Measurements from ENCODE around the gene DNAI2.
"Not testable (repeated sequence)": the region's sequence is repeated elsewhere in the genome, so short reads cannot be mapped to it uniquely, and the experiment has no call there.

Gene DNAI2

GRCh38 chr17:74244548-74244947 lies 29.5 kb upstream of the DNAI2 start:
- DNase-seq (ENCODE audit: low spot score), result no peak

DNA sequence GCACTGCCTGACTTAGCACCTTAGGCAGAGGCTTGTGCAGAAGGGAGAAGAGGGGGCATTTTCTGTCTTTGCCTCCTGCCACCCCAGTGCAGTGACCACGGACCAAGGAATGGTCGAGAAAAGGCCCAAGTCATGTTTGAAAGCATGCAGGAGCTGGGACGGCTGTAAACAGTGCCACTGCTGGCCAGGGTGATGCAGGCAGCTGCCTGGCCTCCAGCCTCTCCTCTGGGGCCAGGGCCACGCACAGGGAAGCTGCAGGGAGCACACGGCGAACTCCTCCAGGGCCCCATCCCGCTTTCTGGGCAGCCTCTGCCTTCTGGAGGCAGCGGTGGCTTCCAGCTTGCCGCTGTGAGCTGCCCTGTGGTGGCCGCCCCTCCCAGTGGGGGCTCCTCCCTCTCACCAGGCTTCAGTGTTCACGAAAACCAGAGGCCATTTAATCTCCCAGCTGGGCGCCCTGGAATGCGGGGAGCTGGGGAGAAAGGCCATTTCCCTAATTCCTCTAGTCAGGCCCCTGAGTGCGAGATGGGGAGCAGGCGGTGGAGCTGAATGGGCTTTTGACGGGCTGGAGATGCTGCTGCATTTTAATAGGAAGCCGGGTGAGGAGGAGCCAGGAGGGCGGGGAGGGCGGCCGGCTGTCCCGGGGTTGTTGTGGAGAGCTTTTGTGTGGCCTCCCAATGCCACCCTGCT lies 28.7 kb upstream of the DNAI2 start:
- no peak for DNase-seq (ENCODE audit: low spot score)

DNA sequence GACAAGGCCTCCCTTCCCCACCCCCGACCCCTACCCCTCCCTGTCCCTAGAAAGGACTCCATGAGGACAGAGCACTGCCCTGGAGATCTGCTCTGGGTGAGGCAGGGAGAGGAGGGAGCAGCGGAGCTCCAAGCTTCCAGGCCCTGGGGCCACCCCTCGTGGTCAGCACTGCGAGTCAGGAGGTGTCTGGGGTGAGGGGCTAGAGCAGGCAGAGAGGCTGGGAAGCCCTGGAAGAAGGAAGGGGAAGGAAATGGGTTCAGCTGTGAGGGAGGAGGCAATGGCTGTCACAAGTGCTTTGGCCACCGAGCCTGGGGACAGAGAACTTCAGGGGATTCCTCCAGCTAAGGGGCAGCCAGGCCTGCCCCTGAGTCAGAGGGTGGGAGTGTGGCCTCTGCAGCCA lies 28.2 kb upstream of the DNAI2 start:
- DNase-seq (ENCODE audit: low spot score), result no peak

DNA sequence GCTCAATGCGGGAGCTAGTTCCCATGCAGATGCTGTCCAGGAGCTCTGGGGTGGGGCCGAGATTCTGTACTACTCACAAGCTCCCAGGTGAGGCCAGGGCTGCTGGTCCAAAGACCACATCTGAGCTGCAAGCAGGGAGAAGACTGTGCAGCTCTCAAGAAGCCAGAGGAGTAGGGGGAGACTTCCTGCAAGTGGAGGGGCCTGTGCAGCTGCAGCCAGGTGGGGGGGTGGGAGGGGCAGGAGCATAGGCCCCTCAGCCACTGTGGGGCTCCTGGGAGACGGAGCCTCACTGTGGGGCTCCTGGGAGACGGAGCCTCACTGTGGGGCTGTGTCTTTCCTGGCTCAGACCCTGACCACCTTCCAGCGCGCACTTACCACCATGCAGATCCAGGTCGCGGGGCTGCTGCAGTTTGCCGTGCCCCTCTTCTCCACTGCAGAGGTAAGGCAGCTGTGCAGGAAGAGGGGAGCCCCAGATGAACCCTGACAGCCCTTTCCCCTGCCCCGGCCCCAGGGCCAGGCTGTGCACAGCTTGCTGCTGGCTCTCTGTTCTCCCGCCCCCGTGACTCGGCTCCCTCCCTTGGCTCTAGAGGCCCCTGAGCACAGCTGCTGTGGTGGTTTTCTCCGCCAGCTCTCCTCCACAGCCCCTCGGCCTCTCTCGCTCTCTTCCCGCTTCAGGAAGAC lies 24.3 kb upstream of the DNAI2 start:
- DNase-seq (ENCODE audit: low spot score), result no peak

DNA sequence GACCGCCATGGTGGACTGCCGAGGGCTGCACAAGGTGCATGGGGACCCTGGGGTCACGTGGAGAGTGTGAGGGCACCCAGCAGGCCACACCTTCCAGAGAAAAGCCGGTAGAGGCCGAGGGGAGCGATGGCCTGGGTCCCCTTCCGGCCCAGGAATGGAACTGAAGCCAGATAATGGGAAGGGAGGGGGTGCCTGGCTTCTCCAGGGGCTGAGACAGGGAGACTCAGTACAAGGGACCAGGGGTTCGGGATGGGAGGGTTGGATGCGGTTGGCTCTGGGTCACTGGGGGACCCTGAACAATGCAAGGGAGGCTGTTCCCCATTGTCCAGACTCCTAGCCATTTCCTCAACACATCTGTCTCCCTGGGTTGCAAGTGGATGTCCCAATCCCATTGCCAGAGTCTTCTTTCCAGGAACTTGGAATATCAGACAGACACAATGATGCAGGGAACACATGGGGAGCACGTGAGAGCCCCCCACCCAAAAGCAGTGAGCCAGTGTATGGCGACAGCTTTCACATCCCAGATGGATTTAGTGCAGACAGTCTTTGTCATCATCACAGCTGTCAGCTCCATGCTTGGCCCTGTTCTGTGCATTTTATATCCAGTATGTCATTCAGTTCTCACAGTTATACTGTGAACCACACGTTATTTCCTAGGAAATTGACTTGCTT lies 23.6 kb upstream of the DNAI2 start:
- no peak for DNase-seq (ENCODE audit: low spot score)

- DNase-seq (ENCODE audit: low spot score), result no peak
These were observed 23.0 kb upstream of the DNAI2 start for GRCh38 chr17:74251051-74251450.

DNA sequence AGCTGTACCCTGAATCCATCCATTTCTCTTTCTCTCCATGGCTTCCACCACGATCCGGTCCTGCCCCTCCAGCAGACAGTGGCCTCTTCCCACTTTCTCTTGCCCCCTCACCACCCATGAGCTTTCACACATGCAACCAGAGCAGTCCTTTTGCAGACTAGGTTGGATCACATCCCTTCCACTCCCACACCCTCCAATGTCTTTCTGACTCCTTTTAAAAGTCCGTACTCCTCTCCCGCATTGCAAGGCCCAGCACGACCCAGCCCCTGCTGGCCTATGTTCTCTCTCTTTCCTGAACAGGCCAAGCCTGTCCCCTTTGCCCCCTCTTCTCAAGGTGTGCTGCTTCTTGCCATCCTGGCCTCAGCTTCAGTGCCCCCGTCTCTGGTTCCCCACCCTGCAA lies 22.5 kb upstream of the DNAI2 start:
- DNase-seq (ENCODE audit: low spot score), result no peak

GRCh38 chr17:74252211-74252610 lies 21.8 kb upstream of the DNAI2 start:
- no peak for DNase-seq (ENCODE audit: low spot score)

GRCh38 chr17:74253036-74253435 lies 21.0 kb upstream of the DNAI2 start:
- DNase-seq (ENCODE audit: low spot score), result no peak

DNA sequence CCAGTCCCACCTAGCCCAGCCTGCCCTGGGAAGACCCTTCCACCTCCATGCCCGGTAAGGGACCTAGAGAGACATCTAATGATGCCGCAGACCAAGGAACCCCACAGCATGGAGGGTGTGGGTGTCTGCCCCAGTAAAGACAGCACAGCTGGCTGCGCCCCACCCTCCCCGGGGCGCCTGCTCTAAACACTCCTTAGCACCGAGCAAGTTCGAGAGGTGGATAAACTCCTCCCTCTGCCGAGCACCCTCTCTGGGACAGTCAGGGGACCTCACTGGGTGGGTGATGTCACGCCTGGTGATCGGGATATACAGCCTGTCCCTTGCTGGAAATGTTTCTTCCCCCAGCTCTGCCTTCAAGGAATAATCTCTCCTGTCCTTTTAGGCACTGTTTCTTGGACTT lies 16.7 kb upstream of the DNAI2 start:
- no peak for DNase-seq (ENCODE audit: low spot score)

DNA sequence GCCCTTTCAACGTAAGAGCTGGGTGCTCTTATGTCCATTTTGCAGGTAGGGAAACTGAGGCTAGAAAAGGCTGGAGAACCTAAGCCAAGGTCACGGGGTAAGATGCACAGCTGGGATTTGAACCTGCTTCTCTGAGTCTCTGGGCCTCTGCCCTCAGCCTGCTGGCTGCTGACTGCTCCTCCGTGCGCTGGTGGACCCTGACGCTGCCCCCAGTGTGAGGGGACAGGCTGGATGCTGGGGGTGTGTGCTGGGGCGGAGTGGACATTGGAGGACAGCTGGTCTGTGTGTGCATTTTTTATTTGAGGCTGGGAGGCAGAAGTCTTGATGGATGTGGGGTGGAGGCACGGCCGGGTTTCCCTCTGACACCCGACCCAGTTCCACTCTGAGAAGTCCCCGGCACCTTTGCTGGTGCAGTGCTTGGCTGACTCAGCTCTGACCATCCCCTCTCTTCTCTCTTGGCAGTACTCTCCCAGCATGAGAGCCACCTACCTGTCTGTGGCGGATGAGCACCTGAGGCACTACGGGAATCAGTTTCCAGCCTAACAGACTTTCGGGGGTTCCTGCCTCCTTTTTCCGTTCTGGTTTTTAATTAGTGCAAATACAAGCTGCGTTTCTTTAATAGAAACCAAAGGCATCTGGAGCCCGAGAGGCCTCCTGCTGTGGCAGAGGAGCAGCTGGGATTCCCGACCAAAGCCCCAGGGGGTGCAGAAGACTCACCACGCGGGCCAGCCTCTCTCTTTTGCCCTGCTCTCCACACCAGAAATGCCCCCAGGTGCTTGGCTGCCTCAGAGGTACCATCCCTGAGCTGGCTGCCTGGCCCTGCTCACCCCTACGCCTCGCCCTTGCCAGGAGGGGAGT lies 14.1 kb upstream of the DNAI2 start:
- DNase-seq (ENCODE audit: low spot score), result no peak

GRCh38 chr17:74260525-74260850 lies 13.5 kb upstream of the DNAI2 start:
- no peak for DNase-seq (ENCODE audit: low spot score)

DNA sequence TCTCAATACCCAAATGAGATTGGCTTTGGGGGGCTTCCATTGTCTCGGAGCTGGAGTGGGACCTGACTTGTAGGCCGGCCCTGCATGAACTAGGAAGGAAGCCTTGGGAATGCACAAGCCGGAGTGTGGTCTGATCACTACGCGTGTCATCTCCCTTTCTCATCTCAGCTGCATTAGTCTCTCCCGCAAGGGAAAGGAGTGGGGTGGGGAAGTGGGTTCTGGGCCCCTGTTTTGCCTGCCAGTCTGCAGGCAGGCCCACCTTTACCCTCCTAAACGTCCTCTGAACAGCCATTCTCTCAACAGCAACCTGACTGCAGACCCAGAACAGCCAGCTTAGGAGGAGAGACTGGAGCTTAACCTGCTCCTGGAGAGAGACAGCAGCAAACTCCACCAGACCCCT lies 11.4 kb upstream of the DNAI2 start:
- DNase-seq (ENCODE audit: low spot score), result no peak

DNA sequence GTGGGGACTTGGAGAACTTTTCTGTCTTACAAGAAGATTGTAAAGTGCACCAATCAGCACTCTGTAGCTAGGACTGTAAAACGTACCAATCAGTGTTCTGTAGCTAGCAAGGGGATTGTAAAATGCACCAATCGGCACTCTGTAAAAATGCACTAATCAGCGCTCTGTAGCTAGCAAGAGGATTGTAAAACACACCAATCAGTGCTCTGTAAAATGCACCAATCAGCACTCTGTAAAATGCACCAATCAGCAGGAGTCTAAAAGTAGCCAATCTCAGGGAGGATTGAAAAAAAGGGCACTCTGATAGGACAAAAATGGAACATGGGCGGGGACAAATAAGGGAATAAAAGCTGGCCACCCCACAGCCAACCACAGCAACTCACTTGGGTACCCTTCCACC lies 7.0 kb upstream of the DNAI2 start:
- DNase-seq (ENCODE audit: low spot score), result not testable (repeated sequence)

DNA sequence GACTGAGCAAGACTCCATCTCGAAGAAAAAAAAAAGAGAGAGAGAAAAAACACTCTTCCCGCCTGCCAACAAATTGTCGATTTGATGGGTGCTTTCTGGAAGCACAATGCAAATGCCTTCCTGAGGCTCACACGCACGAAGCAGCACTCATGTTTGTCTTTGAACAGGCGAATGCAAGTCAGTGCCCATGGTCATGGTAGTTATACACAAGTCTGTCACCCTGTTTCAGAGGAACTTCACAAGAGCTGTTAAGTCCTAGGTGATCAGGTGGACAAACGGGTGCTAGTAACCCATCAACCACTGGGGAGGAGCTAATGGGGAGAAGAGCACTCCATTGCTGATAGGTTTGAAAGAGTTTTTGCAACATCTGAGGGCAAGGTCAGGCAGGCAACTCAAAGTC lies 6.5 kb upstream of the DNAI2 start:
- no peak for DNase-seq (ENCODE audit: low spot score)

- no peak for DNase-seq (ENCODE audit: low spot score)
These were observed 6.0 kb upstream of the DNAI2 start for GRCh38 chr17:74267987-74268499.

DNA sequence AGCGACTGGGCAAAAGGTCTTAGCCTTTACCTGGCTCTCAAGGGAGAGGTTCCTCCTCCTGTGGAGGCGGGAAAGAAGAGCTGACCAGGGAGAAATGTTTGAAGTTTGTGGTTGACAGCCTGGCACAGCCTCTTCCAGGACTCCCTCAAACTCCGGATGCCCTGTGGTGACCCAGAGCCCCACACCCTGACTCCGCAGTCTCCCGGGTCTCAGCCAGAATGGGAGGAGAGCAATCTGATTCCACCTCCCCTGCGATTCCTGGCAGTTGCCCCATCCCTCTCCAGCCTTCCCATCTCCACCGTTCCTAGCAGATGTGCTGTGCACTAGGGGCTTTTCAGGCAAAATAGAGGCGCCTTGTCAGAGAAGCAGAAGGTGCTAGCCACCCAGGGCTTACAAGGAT lies 5.5 kb upstream of the DNAI2 start:
- no peak for DNase-seq (ENCODE audit: low spot score)

GRCh38 chr17:74270333-74270732 lies 3.7 kb upstream of the DNAI2 start:
- no peak for DNase-seq (ENCODE audit: low spot score)

DNA sequence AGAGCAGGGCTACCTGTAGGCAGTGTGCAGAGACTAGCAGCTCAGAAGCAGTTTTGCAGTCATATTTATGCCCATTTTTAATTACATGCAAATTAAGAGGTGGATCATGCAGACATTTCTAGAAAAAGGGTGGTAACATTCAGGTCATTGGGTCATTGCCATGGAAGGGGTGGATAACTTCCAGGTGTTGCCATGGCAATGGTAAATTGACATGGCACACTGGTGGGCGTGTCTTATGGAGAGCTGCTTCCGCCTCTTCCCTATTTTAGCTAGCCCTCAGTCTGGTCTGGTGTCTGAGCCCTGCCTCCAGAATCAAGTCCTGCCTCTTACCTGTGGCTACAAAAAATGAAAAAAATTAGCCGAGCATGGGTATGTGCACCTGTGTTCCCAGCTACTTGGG lies 2.8 kb upstream of the DNAI2 start:
- no peak for DNase-seq (ENCODE audit: low spot score)

DNA sequence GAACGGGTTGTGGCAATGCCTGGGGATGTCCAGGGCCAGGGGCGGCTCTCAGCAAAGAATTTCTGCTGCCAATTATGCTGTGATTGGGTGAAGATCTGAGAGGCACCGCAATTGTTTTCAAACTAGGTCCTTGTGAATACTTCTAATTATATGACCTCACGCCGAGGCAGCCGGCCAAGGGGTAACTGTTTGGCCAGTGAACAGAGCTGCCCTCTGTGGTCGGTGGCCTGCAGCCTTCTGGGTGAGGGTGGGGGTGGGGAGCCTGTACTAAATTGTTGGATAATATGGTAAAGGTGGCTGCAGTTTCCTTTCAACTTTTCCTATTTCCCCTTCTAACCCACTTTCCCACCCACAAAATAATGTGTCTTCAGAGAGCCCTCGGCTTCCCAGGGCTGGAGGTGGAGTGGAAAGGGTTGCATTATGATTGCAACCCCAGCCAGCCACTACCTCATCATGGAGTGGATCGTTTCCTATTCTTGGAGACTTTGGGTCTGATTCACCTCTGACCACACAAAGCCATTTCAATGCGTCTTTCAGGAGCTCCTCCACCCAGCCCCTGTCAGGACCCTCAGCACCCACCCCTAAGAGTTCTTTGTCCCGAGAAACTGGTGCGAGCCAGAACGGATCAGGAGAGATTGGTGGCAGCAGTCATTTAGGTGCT lies 2.0 kb upstream of the DNAI2 start:
- DNase-seq (ENCODE audit: low spot score), result no peak

GRCh38 chr17:74272731-74273201 lies 1.3 kb upstream of the DNAI2 start:
- DNase-seq (ENCODE audit: low spot score), result no peak
